ENCODE measurements around the gene FAM168A.

Gene FAM168A

DNA sequence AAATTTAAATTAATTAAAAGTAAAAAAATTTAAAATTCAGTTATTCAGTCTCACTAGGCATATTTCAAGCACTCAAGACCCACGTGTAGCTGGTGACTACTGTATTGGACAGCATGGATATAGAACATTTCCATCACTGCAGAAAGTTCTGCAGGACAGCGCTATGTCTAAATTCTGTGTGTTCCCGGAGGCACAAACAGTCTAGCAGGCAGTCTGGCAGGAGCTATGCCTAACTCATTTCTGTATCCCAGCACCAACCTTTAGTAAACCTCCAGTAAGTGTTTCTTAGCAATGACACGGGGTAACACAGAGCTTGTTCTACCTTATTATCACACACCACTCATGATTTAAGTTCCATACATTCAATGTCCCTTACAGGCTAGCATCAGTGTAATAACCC, 48.5 kb downstream of the FAM168A start:
- Histone ChIP-seq H3K27ac (no peak overlapping the region), H3K4me3 (ENCODE audit: low read depth, low read length) (no peak overlapping the region), H3K36me3 (replicated peaks) (no peaks in the 10 kb centered on the region), H3K27me3 (replicated peaks) (no peaks in the 10 kb centered on the region)
- in situ Hi-C loops (cut with HindIII; ENCODE audit: low pct_ligation_motif_present, low sequenced_read_pairs) = no loop called here
- DNase-seq = no peak
- no peak for TF ChIP-seq CTCF (IDR thresholded peaks at IDR 0.05; ENCODE audit: low read depth, low read length, missing control alignments)

DNA sequence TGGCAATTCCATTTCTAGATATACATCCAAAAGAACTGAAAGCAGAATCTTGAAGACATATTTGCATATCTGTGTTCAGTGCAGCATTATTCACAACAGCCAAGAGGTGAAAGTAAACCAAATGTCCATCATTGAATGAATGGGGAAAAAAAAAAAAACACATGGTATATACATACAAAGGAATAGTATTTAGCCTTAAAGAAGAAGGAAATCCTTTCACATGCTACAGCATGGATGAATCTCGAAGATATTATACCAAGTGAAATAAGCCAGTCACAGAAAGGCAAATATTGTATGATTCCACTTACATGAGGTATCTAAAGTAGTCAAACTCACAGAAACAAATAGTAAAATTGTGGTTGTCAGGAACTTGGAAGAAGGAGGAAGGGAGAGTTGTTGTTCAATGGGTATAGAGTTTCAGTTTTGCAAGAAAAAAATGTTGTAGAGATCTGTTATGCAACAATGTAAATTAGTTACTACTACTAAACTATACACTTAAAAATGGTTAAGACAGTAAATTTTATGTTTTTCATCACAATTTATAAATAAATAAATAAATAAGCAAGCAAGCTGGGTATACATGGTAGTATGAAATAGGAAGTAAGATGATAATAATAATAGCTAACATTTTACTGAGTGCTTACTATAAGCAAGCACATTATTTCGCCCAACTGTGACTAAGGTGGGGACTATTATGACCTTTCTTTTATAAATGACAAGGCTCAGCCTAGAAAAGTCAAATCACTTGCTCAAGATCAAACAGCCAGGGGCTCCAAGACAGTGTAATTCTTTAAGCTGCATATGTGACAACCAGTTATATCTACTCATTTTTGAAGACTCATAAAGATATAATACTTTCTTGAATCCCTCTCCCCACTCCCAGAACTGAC, 50.0 kb downstream of the FAM168A start:
- Histone ChIP-seq H3K27me3 (replicated peaks) (no peaks in the 10 kb centered on the region), H3K4me3 (ENCODE audit: low read depth, low read length) (no peak overlapping the region), H3K27ac (no peak overlapping the region), H3K36me3 (replicated peaks) (no peaks in the 10 kb centered on the region)
- no peak for TF ChIP-seq CTCF (IDR thresholded peaks at IDR 0.05; ENCODE audit: low read depth, low read length, missing control alignments)
- in situ Hi-C loops (cut with HindIII; ENCODE audit: low pct_ligation_motif_present, low sequenced_read_pairs) = no loop called here
- no peak for DNase-seq

- no peak overlapping the region for H3K27ac ChIP-seq
Measured at GRCh38 chr11:73542175-73542574, 55.7 kb downstream of the FAM168A start.

DNA sequence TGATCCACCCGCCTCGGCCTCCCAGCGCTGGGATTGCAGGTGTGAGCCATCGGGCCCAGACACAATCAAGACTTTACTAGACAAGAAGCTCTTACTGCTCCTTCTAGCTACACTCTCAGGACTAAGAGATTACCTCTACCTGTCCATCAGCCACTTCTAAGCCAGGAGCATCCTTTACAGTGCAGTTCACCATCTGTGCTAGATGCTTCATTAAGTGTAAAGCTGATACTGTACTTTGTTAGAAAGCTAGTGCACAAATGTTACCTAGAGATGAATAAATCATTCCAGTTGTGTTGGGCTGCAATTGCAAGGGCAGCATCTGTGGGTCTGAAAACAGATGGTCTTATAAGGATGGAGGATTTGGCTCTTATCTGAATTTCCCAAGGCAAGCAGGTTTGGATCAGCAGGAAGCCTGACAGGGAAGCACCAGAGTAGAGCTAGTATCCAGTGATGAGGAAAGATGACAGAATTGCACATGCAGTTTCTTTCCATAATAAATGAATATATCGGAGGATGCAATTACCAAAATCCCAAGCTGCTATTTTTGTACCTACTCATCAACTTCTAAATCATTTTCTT, 58.3 kb downstream of the FAM168A start:
- no peak for TF ChIP-seq CTCF (IDR thresholded peaks at IDR 0.05; ENCODE audit: low read depth, low read length, missing control alignments)
- in situ Hi-C loops (cut with HindIII; ENCODE audit: low pct_ligation_motif_present, low sequenced_read_pairs) = no loop called here
- H3K27ac ChIP-seq = no peak overlapping the region
- no peaks in the 10 kb centered on the region for H3K27me3 ChIP-seq (replicated peaks)
- H3K4me3 ChIP-seq (ENCODE audit: low read depth, low read length) = no peak overlapping the region
- H3K36me3 ChIP-seq (replicated peaks) = no peaks in the 10 kb centered on the region
- no peak for DNase-seq

More at GRCh38 chr11:73542175-73542574, 55.7 kb downstream of the FAM168A start:
- Histone ChIP-seq H3K36me3 (replicated peaks) (no peaks in the 10 kb centered on the region), H3K4me3 (ENCODE audit: low read depth, low read length) (no peak overlapping the region), H3K27me3 (replicated peaks) (no peaks in the 10 kb centered on the region)
- in situ Hi-C loops (cut with HindIII; ENCODE audit: low pct_ligation_motif_present, low sequenced_read_pairs) = no loop called here
- DNase-seq = no peak
- TF ChIP-seq CTCF (IDR thresholded peaks at IDR 0.05; ENCODE audit: low read depth, low read length, missing control alignments) = no peak

GRCh38 chr11:73538381-73538872, 59.5 kb downstream of the FAM168A start:
- Histone ChIP-seq H3K36me3 (replicated peaks) (no peaks in the 10 kb centered on the region), H3K4me3 (ENCODE audit: low read depth, low read length) (no peak overlapping the region), H3K27me3 (replicated peaks) (no peaks in the 10 kb centered on the region), H3K27ac (no peak overlapping the region)
- in situ Hi-C loops (cut with HindIII; ENCODE audit: low pct_ligation_motif_present, low sequenced_read_pairs) = no loop called here
- no peak for DNase-seq
- no peak for TF ChIP-seq CTCF (IDR thresholded peaks at IDR 0.05; ENCODE audit: low read depth, low read length, missing control alignments)

Measured in brain microvascular endothelial cell (primary cell).